GM21367 (cell line): ENCODE measurements around the gene ENTPD2.
"Not testable (repeated sequence)": the region's sequence is repeated elsewhere in the genome, so short reads cannot be mapped to it uniquely, and the experiment has no call there.

Experiments used
- ATAC-seq: cut with Tn5 transposase; IDR thresholded peaks from one replicate; pipeline ENCODE4 v1.9.1; 2021; ENCODE audit not compliant: unreplicated experiment

ENTPD2 gene

GRCh38 chr9:137065336-137065967 is 11.6 kb upstream of the ENTPD2 start:
- ATAC-seq: no peak

GRCh38 chr9:137064880-137065164 is 11.0 kb upstream of the ENTPD2 start:
- ATAC-seq: no peak

- ATAC-seq: no peak
Measured at GRCh38 chr9:137064027-137064879, 10.4 kb upstream of the ENTPD2 start.

GRCh38 chr9:137063311-137064026 is 9.6 kb upstream of the ENTPD2 start:
- ATAC-seq: no peak

- not testable (repeated sequence) for ATAC-seq
Measured at GRCh38 chr9:137062798-137063197, 8.9 kb upstream of the ENTPD2 start.

GRCh38 chr9:137062384-137062783 is 8.5 kb upstream of the ENTPD2 start:
- no peak for ATAC-seq

GRCh38 chr9:137058521-137059234 is 4.8 kb upstream of the ENTPD2 start:
- no peak for ATAC-seq

- no peak for ATAC-seq
Measured at GRCh38 chr9:137057545-137057944, 3.7 kb upstream of the ENTPD2 start.

GRCh38 chr9:137056739-137057415 is 3.0 kb upstream of the ENTPD2 start:
- no peak for ATAC-seq

- no peak for ATAC-seq
Measured at GRCh38 chr9:137055385-137056364, 1.8 kb upstream of the ENTPD2 start.

GRCh38 chr9:137054932-137055384 is 1.1 kb upstream of the ENTPD2 start:
- ATAC-seq: no peak

GRCh38 chr9:137052998-137053943 is 590 bp downstream of the ENTPD2 start:
- ATAC-seq: no peak

GRCh38 chr9:137052293-137052692 is 1.6 kb downstream of the ENTPD2 start:
- no peak for ATAC-seq

- ATAC-seq: no peak
Measured at GRCh38 chr9:137051145-137051724, 2.6 kb downstream of the ENTPD2 start.

GRCh38 chr9:137050570-137050969 is 3.3 kb downstream of the ENTPD2 start:
- ATAC-seq: no peak

GRCh38 chr9:137049544-137050449 is 4.1 kb downstream of the ENTPD2 start:
- no peak for ATAC-seq
